GM12878 (cell line): Measurements from ENCODE around the gene DPYSL3. TPM values are rescaled to one million over a fixed set of nuclear protein-coding genes. Genes with fewer than 3 reads are reported as not detected.

Source experiments
- ATAC-seq: fragments of 200-7000 bp; cut with Tn5 transposase; 3 replicates; pipeline ENCODE4 v1.9.1; 2020; ENCODE audit warnings: mild to moderate bottlenecking, moderate library complexity
- BruUV-seq: library from RNA; stranded (reverse); fragments of 400-500 nt; replicated peaks from 2 replicates; lab custom pipeline; 2021; lab: Mats Ljungman, UMichigan
- CTCF ChIA-PET: fragments of 300-600 bp; sonication (Branson Sonifier 250); formaldehyde crosslinking; extraction: SDS; loops from one replicate; lab custom pipeline; 2021; ENCODE audit warnings: inconsistent platforms; lab: Yijun Ruan, JAX
- POLR2A ChIA-PET: fragments of 350-600 bp; formaldehyde crosslinking; extraction: SDS; loops from one replicate; lab custom pipeline; 2021; ENCODE audit warnings: inconsistent platforms; lab: Charles Lee
- RAD21 ChIA-PET: fragments of 300-600 bp; sonication (Branson Sonifier 250); formaldehyde crosslinking; loops from one replicate; lab custom pipeline; 2023; ENCODE audit warnings: antibody characterized with exemption; ENCODE audit not compliant: unreplicated experiment; lab: Charles Lee
- SMC1A ChIA-PET: fragments of 300-600 bp; sonication (Branson Sonifier 250); formaldehyde crosslinking; loops from one replicate; lab custom pipeline; 2023; ENCODE audit not compliant: unreplicated experiment, uncharacterized antibody; lab: Charles Lee
- DNase-seq: peaks from one replicate; pipeline ENCODE4 v3.0.0-alpha.2; 2011; ENCODE audit warnings: low read depth, low spot score
- FAIRE-seq: peaks from 3 replicates; lab custom pipeline; 2011; peaks lifted over from hg19 to GRCh38; lab: Jason Lieb, UNC
- H2AFZ ChIP-seq: 2 replicates; pipeline ENCODE4 v1.6.0; 2011; ENCODE audit warnings: low read depth, low read length, control low read depth; ENCODE audit not compliant: control insufficient read depth
- H3K27ac ChIP-seq: 2 replicates; pipeline ENCODE4 v1.5.1; 2011; ENCODE audit warnings: control low read depth; ENCODE audit not compliant: control insufficient read depth, insufficient read depth
- H3K27me3 ChIP-seq, 2 experiments: replicated peaks in 1 of 2; 2 replicates each; pipeline versions ENCODE4 v1.6.0 to v1.6.1; 2011; ENCODE audit warnings: low read length in 1 of 2; ENCODE audit not compliant: control insufficient read depth in 2 of 2, insufficient read depth in 2 of 2
- H3K36me3 ChIP-seq, 2 experiments: 2 replicates each; pipeline ENCODE4 v1.5.1; 2011; ENCODE audit warnings: low read length in 1 of 2; ENCODE audit not compliant: control insufficient read depth in 2 of 2, insufficient read depth in 2 of 2
- H3K4me1 ChIP-seq: 2 replicates; pipeline ENCODE4 v1.6.1; 2011; ENCODE audit warnings: mild to moderate bottlenecking, low read length, moderate library complexity, mixed read lengths; ENCODE audit not compliant: control insufficient read depth, insufficient read depth
- H3K4me2 ChIP-seq: 2 replicates; pipeline ENCODE4 v1.6.0; 2011; ENCODE audit warnings: control low read depth; ENCODE audit not compliant: control insufficient read depth, insufficient read depth
- H3K4me3 ChIP-seq: fragments of 200-600 bp; sonication (generic); 2 replicates; pipeline ENCODE4 v1.5.1; 2016
- H3K79me2 ChIP-seq: 2 replicates; pipeline ENCODE4 v1.6.0; 2011; ENCODE audit warnings: low read length; ENCODE audit not compliant: control insufficient read depth, insufficient read depth
- H3K9ac ChIP-seq: 2 replicates; pipeline ENCODE4 v1.8.0; 2011; ENCODE audit warnings: low read length, control low read depth, mixed read lengths; ENCODE audit not compliant: control insufficient read depth, insufficient read depth
- H3K9me3 ChIP-seq: replicated peaks from 3 replicates; pipeline ENCODE4 v1.5.1; 2011; ENCODE audit warnings: mild to moderate bottlenecking, low read length; ENCODE audit not compliant: control insufficient read depth, insufficient read depth
- H4K20me1 ChIP-seq: 2 replicates; pipeline ENCODE4 v1.6.0; 2011; ENCODE audit not compliant: control insufficient read depth, insufficient read depth
- ATF7 ChIP-seq: fragments of 450-650 bp; IDR thresholded peaks from 2 replicates; pipeline ENCODE4 v1.6.1; 2016; ENCODE audit warnings: low read depth, mild to moderate bottlenecking
- RAD51 ChIP-seq: fragments of 450-650 bp; IDR thresholded peaks from 2 replicates; pipeline ENCODE4 v1.6.1; 2016; ENCODE audit warnings: moderate library complexity, mild to moderate bottlenecking, inconsistent platforms
- ZBED1 ChIP-seq: IDR thresholded peaks from 2 replicates; pipeline ENCODE4 v1.6.1; 2016; ENCODE audit warnings: borderline replicate concordance
- WGBS: methylation state at CpG from one replicate; pipeline ENCODE4 v1.1.6; 2016; ENCODE audit warnings: low lambda C conversion rate; ENCODE audit not compliant: insufficient replicate concordance, insufficient coverage; ENCODE audit errors: missing lambda C conversion rate; 5-methylcytosine and 5-hydroxymethylcytosine counted together
- in situ Hi-C: fragments of 300-500 bp; cut with MboI; formaldehyde crosslinking; loops from 9 replicates; pipeline ENCODE4 v1.14.3; 2018; ENCODE audit warnings: mixed read lengths
- intact Hi-C: fragments of 100-400 bp; cut with micrococcal nuclease; formaldehyde crosslinking; loops from one replicate; pipeline ENCODE4 v1.14.2; 2022; ENCODE audit not compliant: unreplicated experiment
- polyA plus RNA-seq, 11 experiments: library from polyadenylated mRNA; depleted of rRNA in 4 of 11; unstranded in 6 of 11; stranded (reverse) in 5 of 11; fragments of >200 nt; fragmentation: Nextera tagmentation in 4 of 11; fragmentation: Illumina TruSeq in 1 of 11; extraction: Ambion mirVana in 4 of 11; extraction: Trizol in 1 of 11; gene quantifications; 1 replicate in 1 of 11; 2 replicates in 10 of 11; pipeline versions ENCODE4 v1.2.1 to v1.2.3, GENCODE V29; 2011 to 2016; ENCODE audit warnings: inconsistent platforms in 2 of 11, missing spikeins in 2 of 11, low read depth in 1 of 11
- total RNA-seq, 4 experiments: library from RNA; depleted of rRNA in 3 of 4; stranded (reverse); fragments of >200 nt in 3 of 4; fragmentation: Illumina TruSeq in 1 of 4; extraction: Trizol in 1 of 4; gene quantifications; 2 replicates each; pipeline versions ENCODE4 v1.2.1 to v1.2.3, GENCODE V29; 2013 to 2021

Gene DPYSL3
- total and polyA plus RNA-seq, 10 of the 15 experiments (the other 5 are each of a cell fraction or from before 2014, with no cell fraction given) = 0.08 to 1.5 (median 0.45) TPM; not detected in 1

GRCh38 chr5:147359581-147359980, 150.3 kb downstream of the DPYSL3 start:
- no peak for FAIRE-seq
- H3K9ac ChIP-seq = no peak overlapping the region
- in situ Hi-C loops (no loop called here), intact Hi-C loops (no loop called here)
- H3K36me3 ChIP-seq = no peaks in the 10 kb centered on the region
- H2AFZ ChIP-seq = no peak overlapping the region
- no peak for TF ChIP-seq ATF7
- TF ChIP-seq RAD51 = no peak
- H3K27me3 ChIP-seq = no peaks in the 10 kb centered on the region; a peak in 1 of 4 replicates
- H3K9me3 ChIP-seq = no peaks in the 10 kb centered on the region
- no peaks in the 10 kb centered on the region for H4K20me1 ChIP-seq
- ChIA-PET CTCF (interaction anchor here (3.7 kb wide), 1 partner anchor 10 kb away, joined by 13 read pairs; no protein-coding TSS in a partner anchor), POLR2A (interaction anchor here (0.5 kb wide), 1 partner anchor 14 kb away, joined by 3 read pairs; no protein-coding TSS in a partner anchor), SMC1A (interaction anchor here (1.3 kb wide), 1 partner anchor 268 kb away, joined by 3 read pairs; no protein-coding TSS in a partner anchor), RAD21 (no interaction called here)
- no peaks in the 10 kb centered on the region for H3K4me1 ChIP-seq
- H3K79me2 ChIP-seq = no peaks in the 10 kb centered on the region
- no TSS peak for BruUV-seq
- no peak overlapping the region for H3K4me2 ChIP-seq
- no peak for DNase-seq
- no peak overlapping the region for H3K4me3 ChIP-seq
- 8% methylated on average over 2 of the region's 2 CpGs for WGBS
- H3K27ac ChIP-seq = no peak overlapping the region
- no peak for ATAC-seq

- Histone ChIP-seq H3K4me1 (no peaks in the 10 kb centered on the region), H3K27me3 (no peaks in the 10 kb centered on the region; a peak in 1 of 4 replicates), H3K36me3 (no peaks in the 10 kb centered on the region)
- RAD21 ChIA-PET = no interaction called here
- no peak for TF ChIP-seq ZBED1
- TF ChIP-seq, all 136 proteins: peak for 0
- H3K4me2 ChIP-seq = no peak overlapping the region
- no peaks in the 10 kb centered on the region for H3K79me2 ChIP-seq
- no peak overlapping the region for H3K27ac ChIP-seq
- no peak for DNase-seq
- no peak overlapping the region for H2AFZ ChIP-seq
- in situ Hi-C loops (no loop called here), intact Hi-C loops (no loop called here)
- ChIA-PET CTCF (interaction anchor here (3.7 kb wide), 1 partner anchor 10 kb away, joined by 13 read pairs; no protein-coding TSS in a partner anchor), POLR2A (interaction anchor here (0.5 kb wide), 1 partner anchor 14 kb away, joined by 3 read pairs; no protein-coding TSS in a partner anchor), SMC1A (interaction anchor here (1.3 kb wide), 1 partner anchor 269 kb away, joined by 3 read pairs; no protein-coding TSS in a partner anchor)
- H3K9ac ChIP-seq = no peak overlapping the region
- 43% methylated on average over 1 of the region's 1 CpG for WGBS
- no peaks in the 10 kb centered on the region for H3K9me3 ChIP-seq
- H4K20me1 ChIP-seq = no peaks in the 10 kb centered on the region
- no peak for ATAC-seq
- no peak overlapping the region for H3K4me3 ChIP-seq
- BruUV-seq = no TSS peak
- no peak for FAIRE-seq
Measured at GRCh38 chr5:147359101-147359500, 150.8 kb downstream of the DPYSL3 start.
